MM.1S (cell line): ENCODE measurements around the gene PRMT5.

Source experiments
- DNase-seq: peaks from one replicate; pipeline ENCODE4 v3.0.0-alpha.2; 2015
- H2AFZ ChIP-seq: fragments of 300-600 bp; sonication (generic); 2 replicates; pipeline ENCODE4 v1.6.0; 2016; ENCODE audit warnings: antibody characterized with exemption, low read length
- H3F3A ChIP-seq: fragments of 300-600 bp; sonication (generic); 2 replicates; pipeline ENCODE4 v1.6.1; 2016; ENCODE audit warnings: mild to moderate bottlenecking, antibody characterized with exemption, low read length, moderate library complexity, mixed read lengths; ENCODE audit not compliant: insufficient read depth
- H3K27ac ChIP-seq: fragments of 300-600 bp; sonication (generic); 2 replicates; pipeline ENCODE4 v1.5.1; 2016; ENCODE audit warnings: mild to moderate bottlenecking, low read length
- H3K27me3 ChIP-seq: fragments of 300-600 bp; sonication (generic); replicated peaks from 2 replicates; pipeline ENCODE4 v1.6.0; 2016; ENCODE audit warnings: low read length; ENCODE audit not compliant: insufficient read depth
- H3K36me3 ChIP-seq: fragments of 300-600 bp; sonication (generic); replicated peaks from 2 replicates; pipeline ENCODE4 v1.6.1; 2016; ENCODE audit warnings: mild to moderate bottlenecking, low read length, mixed read lengths; ENCODE audit not compliant: insufficient read depth
- H3K4me1 ChIP-seq: fragments of 300-600 bp; sonication (generic); 2 replicates; pipeline ENCODE4 v1.6.1; 2016; ENCODE audit warnings: low read length, mixed read lengths
- H3K4me2 ChIP-seq: fragments of 300-600 bp; sonication (generic); 2 replicates; pipeline ENCODE4 v1.6.0; 2016; ENCODE audit warnings: low read depth, low read length
- H3K4me3 ChIP-seq: fragments of 300-600 bp; sonication (generic); 2 replicates; pipeline ENCODE4 v1.5.1; 2016; ENCODE audit warnings: low read length, mixed read lengths
- H3K79me2 ChIP-seq: fragments of 300-600 bp; sonication (generic); 2 replicates; pipeline ENCODE4 v1.6.1; 2016; ENCODE audit warnings: mixed run types, low read length, mixed read lengths
- H3K9ac ChIP-seq: fragments of 300-600 bp; sonication (generic); 2 replicates; pipeline ENCODE4 v1.6.1; 2016; ENCODE audit warnings: low read length, mixed read lengths
- H3K9me2 ChIP-seq: fragments of 300-600 bp; sonication (generic); replicated peaks from 2 replicates; pipeline ENCODE4 v1.6.1; 2016; ENCODE audit warnings: mild to moderate bottlenecking, low read length, mixed read lengths; ENCODE audit not compliant: insufficient read depth
- H3K9me3 ChIP-seq: fragments of 300-600 bp; sonication (generic); replicated peaks from 2 replicates; pipeline ENCODE4 v1.6.1; 2016; ENCODE audit warnings: mild to moderate bottlenecking, low read length, mixed read lengths; ENCODE audit not compliant: insufficient read depth
- H4K20me1 ChIP-seq: fragments of 300-600 bp; sonication (generic); 2 replicates; pipeline ENCODE4 v1.6.1; 2016; ENCODE audit warnings: mild to moderate bottlenecking, low read length, moderate library complexity, mixed read lengths; ENCODE audit not compliant: insufficient read depth
- EZH2 ChIP-seq: fragments of 300-600 bp; sonication (generic); optimal IDR thresholded peaks from 2 replicates; pipeline ENCODE3; 2017; ENCODE audit warnings: low read depth, mild to moderate bottlenecking, antibody characterized with exemption, low read length, mixed read lengths
- EZH2phosphoT487 ChIP-seq: fragments of 300-600 bp; sonication (generic); IDR thresholded peaks from 2 replicates; pipeline ENCODE4 v1.6.1; 2018; ENCODE audit warnings: antibody characterized with exemption, low read length
- TF ChIP-seq, protein P1 (sequence below): fragments of 300-600 bp; sonication (generic); IDR thresholded peaks from 2 replicates; pipeline ENCODE4 v1.5.1; 2016; ENCODE audit warnings: antibody characterized with exemption, low read length, mixed read lengths

Gene PRMT5

DNA sequence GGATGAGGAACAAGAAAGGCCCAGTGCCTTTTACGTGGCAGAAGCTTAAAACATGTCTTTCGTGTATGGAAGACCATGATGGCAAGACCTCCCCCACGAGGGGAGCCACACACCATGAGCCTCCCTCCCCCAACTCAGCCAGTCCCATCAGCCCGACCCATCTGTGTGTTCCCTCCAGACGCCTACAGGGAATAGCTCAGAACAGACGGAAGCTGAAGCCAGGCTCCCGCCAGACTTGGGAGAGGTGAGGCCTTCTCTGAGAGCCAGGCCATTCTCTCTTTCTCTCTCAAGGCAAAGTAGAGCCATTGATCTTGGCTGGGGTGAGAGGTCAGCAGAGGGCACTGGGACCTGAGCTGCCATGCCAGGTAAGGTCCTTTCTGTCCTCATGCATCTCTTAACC is 36.7 kb downstream of the PRMT5 start:
- Histone ChIP-seq H3K79me2 (no peaks in the 10 kb centered on the region), H3K27ac (no peak overlapping the region)

DNA sequence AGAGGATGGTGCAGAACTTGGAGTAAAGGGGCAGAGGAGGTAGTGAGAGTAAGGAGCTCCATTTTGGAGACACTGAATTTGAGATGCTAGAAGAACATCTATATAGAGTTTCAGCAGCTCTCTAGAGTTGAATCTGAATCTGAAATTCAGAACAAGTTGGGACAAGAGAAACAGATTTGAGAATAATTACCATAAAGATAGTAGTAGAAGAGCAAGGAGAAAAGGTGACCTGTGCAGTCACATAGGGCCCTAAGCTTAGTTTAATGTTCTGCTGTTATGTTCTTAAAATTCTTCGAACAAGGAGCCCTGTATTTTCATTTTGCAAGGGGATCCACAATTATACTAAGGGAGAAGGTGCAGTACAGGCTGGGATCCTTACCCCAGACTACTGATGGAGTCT is 38.8 kb downstream of the PRMT5 start:
- no peak overlapping the region for H2AFZ ChIP-seq
- H3K27me3 ChIP-seq, result no peaks in the 10 kb centered on the region
- no peak for TF ChIP-seq EZH2
- TF ChIP-seq EZH2phosphoT487, result no peak
- TF ChIP-seq, protein P1, sequence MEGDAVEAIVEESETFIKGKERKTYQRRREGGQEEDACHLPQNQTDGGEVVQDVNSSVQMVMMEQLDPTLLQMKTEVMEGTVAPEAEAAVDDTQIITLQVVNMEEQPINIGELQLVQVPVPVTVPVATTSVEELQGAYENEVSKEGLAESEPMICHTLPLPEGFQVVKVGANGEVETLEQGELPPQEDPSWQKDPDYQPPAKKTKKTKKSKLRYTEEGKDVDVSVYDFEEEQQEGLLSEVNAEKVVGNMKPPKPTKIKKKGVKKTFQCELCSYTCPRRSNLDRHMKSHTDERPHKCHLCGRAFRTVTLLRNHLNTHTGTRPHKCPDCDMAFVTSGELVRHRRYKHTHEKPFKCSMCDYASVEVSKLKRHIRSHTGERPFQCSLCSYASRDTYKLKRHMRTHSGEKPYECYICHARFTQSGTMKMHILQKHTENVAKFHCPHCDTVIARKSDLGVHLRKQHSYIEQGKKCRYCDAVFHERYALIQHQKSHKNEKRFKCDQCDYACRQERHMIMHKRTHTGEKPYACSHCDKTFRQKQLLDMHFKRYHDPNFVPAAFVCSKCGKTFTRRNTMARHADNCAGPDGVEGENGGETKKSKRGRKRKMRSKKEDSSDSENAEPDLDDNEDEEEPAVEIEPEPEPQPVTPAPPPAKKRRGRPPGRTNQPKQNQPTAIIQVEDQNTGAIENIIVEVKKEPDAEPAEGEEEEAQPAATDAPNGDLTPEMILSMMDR, result no peak
- H3K79me2 ChIP-seq, result no peaks in the 10 kb centered on the region
- H3K4me3 ChIP-seq, result no peak overlapping the region
- no peaks in the 10 kb centered on the region for H4K20me1 ChIP-seq
- H3K4me2 ChIP-seq, result no peak overlapping the region
- no peak overlapping the region for H3K9ac ChIP-seq
- no peak overlapping the region for H3K27ac ChIP-seq
- H3K9me2 ChIP-seq, result no peaks in the 10 kb centered on the region
- no peaks in the 10 kb centered on the region for H3K9me3 ChIP-seq
- no peaks in the 10 kb centered on the region for H3K36me3 ChIP-seq
- peaks cover 24% of the 10 kb centered on the region for H3F3A ChIP-seq
- no peak for DNase-seq
- H3K4me1 ChIP-seq, result peaks cover 5% of the 10 kb centered on the region; the same call in 1 of the 2 replicates

More for the DNA sequence above, 36.7 kb downstream of the PRMT5 start:
- Histone ChIP-seq H3K27me3 (no peaks in the 10 kb centered on the region), H3K9me2 (no peaks in the 10 kb centered on the region), H3K9me3 (no peaks in the 10 kb centered on the region), H2AFZ (no peak overlapping the region), H3K9ac (no peak overlapping the region), H4K20me1 (no peaks in the 10 kb centered on the region), H3K4me2 (no peak overlapping the region), H3K4me3 (no peak overlapping the region), H3K4me1 (no peaks in the 10 kb centered on the region), H3K36me3 (no peaks in the 10 kb centered on the region), H3F3A (peaks cover 12% of the 10 kb centered on the region; the same call in 1 of the 2 replicates)
- no peak for DNase-seq
- TF ChIP-seq, protein P1, result no peak
- TF ChIP-seq EZH2phosphoT487 (no peak), EZH2 (no peak)

DNA sequence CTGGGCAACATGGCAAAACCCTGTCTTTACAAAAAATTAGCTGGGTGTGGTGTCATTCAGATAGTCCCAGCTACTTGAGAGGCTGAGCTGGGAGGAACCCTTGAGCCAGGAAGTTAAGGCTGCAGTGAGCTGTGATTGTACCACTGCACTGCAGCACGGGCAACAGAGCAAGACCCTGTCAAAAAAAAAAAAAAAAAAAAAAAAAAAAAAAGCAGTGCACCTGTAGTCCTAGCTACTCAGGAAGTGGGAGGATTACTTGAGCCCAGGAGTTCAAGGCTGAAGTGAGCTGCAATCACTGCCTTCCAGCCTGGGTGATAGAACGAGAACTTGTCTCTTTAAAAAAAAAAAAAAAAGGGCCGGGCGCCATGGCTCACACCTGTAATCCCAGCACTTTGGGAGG is 40.5 kb downstream of the PRMT5 start:
- Histone ChIP-seq H3F3A (peaks cover 24% of the 10 kb centered on the region), H4K20me1 (no peaks in the 10 kb centered on the region), H2AFZ (no peak overlapping the region), H3K4me2 (peak overlapping the region; percentile 79; the same call in 1 of the 2 replicates), H3K9me2 (no peaks in the 10 kb centered on the region), H3K27me3 (no peaks in the 10 kb centered on the region), H3K4me3 (no peak overlapping the region), H3K9ac (peak overlapping the region; percentile 82; the same call in 1 of the 2 replicates), H3K4me1 (peaks cover 5% of the 10 kb centered on the region; the same call in 1 of the 2 replicates), H3K79me2 (no peaks in the 10 kb centered on the region), H3K27ac (peak overlapping the region; percentile 97; the same call in 1 of the 2 replicates), H3K36me3 (no peaks in the 10 kb centered on the region), H3K9me3 (no peaks in the 10 kb centered on the region)
- TF ChIP-seq, protein P1, result no peak
- no peak for TF ChIP-seq EZH2phosphoT487
- no peak for TF ChIP-seq EZH2
- peak; percentile 55 for DNase-seq
